Smooth muscle cell (in vitro differentiated cells): ENCODE data around the gene CTSA. TPM values are rescaled to one million over a fixed set of nuclear protein-coding genes. Genes with fewer than 3 reads are reported as not detected.

Experiments used
- DNase-seq: peaks from one replicate; lab custom pipeline; 2025; ENCODE audit not compliant: unreplicated experiment; lab: John Stamatoyannopoulos, UW
- H2AFZ ChIP-seq: fragments of 200-600 bp; sonication (generic); 2 replicates; pipeline ENCODE4 v1.6.0; 2016; ENCODE audit warnings: antibody characterized with exemption, low read depth, mild to moderate bottlenecking
- H3F3A ChIP-seq: fragments of 200-600 bp; sonication (generic); 2 replicates; pipeline ENCODE4 v1.6.0; 2017; ENCODE audit warnings: antibody characterized with exemption, low read depth
- H3K27ac ChIP-seq: fragments of 200-600 bp; sonication (generic); 2 replicates; pipeline ENCODE4 v1.5.1; 2016; ENCODE audit warnings: low read depth, mild to moderate bottlenecking
- H3K27me3 ChIP-seq: fragments of 200-600 bp; sonication (generic); 2 replicates; pipeline ENCODE4 v1.6.1; 2016; ENCODE audit warnings: low read depth, mild to moderate bottlenecking
- H3K36me3 ChIP-seq: fragments of 200-600 bp; sonication (generic); 2 replicates; pipeline ENCODE4 v1.5.1; 2016; ENCODE audit warnings: low read depth
- H3K4me1 ChIP-seq: fragments of 200-600 bp; sonication (generic); 2 replicates; pipeline ENCODE4 v1.5.1; 2016; ENCODE audit warnings: low read depth
- H3K4me2 ChIP-seq: fragments of 200-600 bp; sonication (generic); 2 replicates; pipeline ENCODE4 v1.6.0; 2016; ENCODE audit warnings: mild to moderate bottlenecking
- H3K4me3 ChIP-seq: fragments of 200-600 bp; sonication (generic); 2 replicates; pipeline ENCODE4 v1.5.1; 2016; ENCODE audit warnings: mild to moderate bottlenecking
- H3K79me2 ChIP-seq: fragments of 200-600 bp; sonication (generic); 2 replicates; pipeline ENCODE4 v1.6.0; 2016; ENCODE audit warnings: low read depth, mild to moderate bottlenecking
- H3K9ac ChIP-seq: fragments of 200-600 bp; sonication (generic); 2 replicates; pipeline ENCODE4 v1.6.0; 2016; ENCODE audit warnings: low read depth
- H3K9me3 ChIP-seq: fragments of 200-600 bp; sonication (generic); replicated peaks from 2 replicates; pipeline ENCODE4 v1.5.1; 2016; ENCODE audit warnings: low read depth
- H4K20me1 ChIP-seq: fragments of 200-600 bp; sonication (generic); 2 replicates; pipeline ENCODE4 v1.6.0; 2016; ENCODE audit warnings: low read depth
- CTCF ChIP-seq: fragments of 200-600 bp; sonication (generic); IDR thresholded peaks from 2 replicates; pipeline ENCODE4 v1.5.1; 2017; ENCODE audit warnings: borderline replicate concordance, mild to moderate bottlenecking, antibody characterized with exemption; ENCODE audit not compliant: insufficient read depth, poor library complexity, severe bottlenecking
- WGBS: methylation state at CpG from one replicate; pipeline ENCODE4 v1.1.7; 2016; ENCODE audit warnings: low lambda C conversion rate; 5-methylcytosine and 5-hydroxymethylcytosine counted together
- polyA plus RNA-seq: library from polyadenylated mRNA; unstranded; fragments of >200 nt; fragmentation: Nextera tagmentation; extraction: Ambion mirVana; gene quantifications from 2 replicates; pipeline ENCODE4 v1.2.1, GENCODE V29; 2016
- total RNA-seq: library from RNA; depleted of rRNA; stranded (reverse); fragments of >200 nt; gene quantifications from 2 replicates; pipeline ENCODE4 v1.2.3, GENCODE V29; 2014

Gene CTSA
- total and polyA plus RNA-seq, 2 experiments from 2014 or later = 74.8 to 132 TPM

- no peaks in the 10 kb centered on the region for H3K27me3 ChIP-seq
- H3F3A ChIP-seq = peaks cover 36% of the 10 kb centered on the region
- no peak overlapping the region for H3K4me3 ChIP-seq
- no peaks in the 10 kb centered on the region for H3K9me3 ChIP-seq
- peak overlapping the region; percentile 41 for H3K4me2 ChIP-seq
- no peak overlapping the region for H3K9ac ChIP-seq
- H3K4me1 ChIP-seq = peaks cover 27% of the 10 kb centered on the region
- no peak overlapping the region for H2AFZ ChIP-seq
- H3K79me2 ChIP-seq = no peaks in the 10 kb centered on the region
- H4K20me1 ChIP-seq = no peaks in the 10 kb centered on the region
- H3K27ac ChIP-seq = peak overlapping the region; percentile 94
- no peak for DNase-seq
- no peaks in the 10 kb centered on the region for H3K36me3 ChIP-seq
- no peak for TF ChIP-seq CTCF
- 84% methylated on average over 11 of the region's 11 CpGs for WGBS
Measured at GRCh38 chr20:45921337-45922189, 30.4 kb downstream of the CTSA start.

GRCh38 chr20:45924391-45925261 lies 33.5 kb downstream of the CTSA start:
- Histone ChIP-seq H2AFZ (no peak overlapping the region), H3K4me1 (peaks cover 23% of the 10 kb centered on the region), H3K9me3 (no peaks in the 10 kb centered on the region), H3F3A (peaks cover 34% of the 10 kb centered on the region), H3K79me2 (no peaks in the 10 kb centered on the region), H3K4me2 (peak overlapping the region; percentile 71), H3K27me3 (no peaks in the 10 kb centered on the region), H3K4me3 (no peak overlapping the region), H3K9ac (no peak overlapping the region), H3K36me3 (no peaks in the 10 kb centered on the region), H3K27ac (peak overlapping the region; percentile 75), H4K20me1 (no peaks in the 10 kb centered on the region)
- 56% methylated on average over 21 of the region's 21 CpGs for whole genome bisulfite sequencing
- DNase-seq = no peak
- no peak for TF ChIP-seq CTCF

DNA sequence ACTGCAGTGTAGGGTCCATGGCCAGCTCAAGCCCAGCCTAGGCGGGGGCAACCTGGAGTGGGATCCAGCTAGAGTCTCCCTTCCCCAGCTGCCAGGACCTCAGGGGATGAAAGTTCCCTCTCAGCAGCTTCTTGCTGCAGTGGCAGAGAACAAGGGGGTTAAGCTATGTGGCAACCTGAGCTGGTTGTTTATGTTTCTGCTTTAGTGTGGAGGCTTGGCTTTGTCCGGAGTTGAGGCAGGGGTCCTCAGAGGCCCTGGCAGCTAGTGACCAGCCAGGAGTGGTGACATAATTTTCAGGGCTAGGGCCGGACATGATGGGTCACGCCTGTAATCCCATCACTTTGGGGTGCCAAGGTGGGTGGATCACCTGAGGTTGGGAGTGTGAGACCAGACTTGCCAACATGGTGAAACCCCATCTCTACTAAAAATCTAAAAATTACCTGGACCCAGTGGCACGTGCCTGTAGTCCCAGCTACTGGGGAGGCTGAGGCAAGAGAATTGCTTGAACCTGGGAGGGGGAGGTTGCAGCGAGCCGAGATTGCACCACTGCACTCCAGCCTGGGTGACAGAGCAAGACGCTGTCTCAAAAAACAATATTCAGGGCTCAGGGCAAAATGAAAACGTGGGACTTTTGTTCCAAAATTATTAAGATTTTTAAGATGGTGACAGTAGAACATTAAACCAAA lies 34.8 kb downstream of the CTSA start:
- H4K20me1 ChIP-seq = no peaks in the 10 kb centered on the region
- H3K4me1 ChIP-seq = peaks cover 16% of the 10 kb centered on the region
- H3K79me2 ChIP-seq = no peaks in the 10 kb centered on the region
- H3F3A ChIP-seq = peaks cover 30% of the 10 kb centered on the region
- no peak for TF ChIP-seq CTCF
- no peaks in the 10 kb centered on the region for H3K9me3 ChIP-seq
- H3K4me2 ChIP-seq = no peak overlapping the region
- no peaks in the 10 kb centered on the region for H3K36me3 ChIP-seq
- H3K9ac ChIP-seq = no peak overlapping the region
- no peak for DNase-seq
- H3K4me3 ChIP-seq = no peak overlapping the region
- no peak overlapping the region for H3K27ac ChIP-seq
- H3K27me3 ChIP-seq = no peaks in the 10 kb centered on the region
- no peak overlapping the region for H2AFZ ChIP-seq
- 83% methylated on average over 9 of the region's 9 CpGs for WGBS
